GM23248 (cell line): ENCODE results near the gene EMILIN1.

ENCODE experiments used
- EZH2 ChIP-seq: fragments of 200-600 bp; sonication (generic); IDR thresholded peaks from 2 replicates; pipeline ENCODE4 v1.6.1; 2018; ENCODE audit warnings: antibody characterized with exemption, mild to moderate bottlenecking; ENCODE audit not compliant: insufficient read depth, poor library complexity, severe bottlenecking
- EZH2phosphoT487 ChIP-seq: fragments of 200-600 bp; sonication (generic); IDR thresholded peaks from 2 replicates; pipeline ENCODE4 v1.6.1; 2018; ENCODE audit warnings: antibody characterized with exemption, moderate library complexity, mild to moderate bottlenecking, low read depth; ENCODE audit not compliant: insufficient read depth

DNA sequence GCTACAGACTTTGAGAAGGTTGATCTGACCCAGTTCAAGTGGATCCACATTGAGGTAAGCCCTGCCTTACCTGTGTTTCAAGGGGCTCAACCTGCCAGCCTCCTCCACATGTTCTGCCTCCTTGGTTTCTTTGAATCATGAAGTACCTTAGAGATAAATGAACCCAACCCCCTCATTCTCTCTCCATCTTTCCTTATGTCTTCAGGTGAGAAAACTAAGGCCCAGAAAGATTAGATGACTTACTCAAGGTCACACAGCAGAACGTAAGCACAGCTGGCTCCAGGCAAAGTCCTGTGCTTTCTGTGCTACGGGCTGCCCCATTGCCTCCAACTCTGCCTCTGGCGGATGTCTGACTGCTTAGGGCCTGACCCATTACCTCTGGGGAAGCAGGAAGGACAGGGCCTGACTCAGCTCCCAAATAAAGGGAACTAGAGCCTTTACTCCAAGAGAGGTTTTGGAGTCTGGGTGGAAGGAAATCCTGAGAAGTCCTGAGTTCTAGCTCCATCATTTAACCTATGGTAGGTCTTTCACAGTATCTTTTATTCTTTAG, 18.4 kb downstream of the EMILIN1 start:
- no peak for TF ChIP-seq EZH2
- no peak for TF ChIP-seq EZH2phosphoT487
